G401 (cell line): ENCODE results near the gene C19orf81. TPM values are rescaled to one million over a fixed set of nuclear protein-coding genes. Genes with fewer than 3 reads are reported as not detected.

Experiments used
- DNase-seq: peaks from one replicate; pipeline ENCODE4 v3.0.0-alpha.2; 2015; ENCODE audit warnings: low spot score
- in situ Hi-C: cut with HindIII; loops from 2 replicates; pipeline ENCODE4 v1.10.0; 2016; ENCODE audit warnings: low sequenced_read_pairs, mixed read lengths
- total RNA-seq: library from RNA; depleted of rRNA; stranded (reverse); fragments of >200 nt; shearing (Covaris generic); gene quantifications from 2 replicates; pipeline ENCODE4 v1.2.3, GENCODE V29; 2014

Gene C19orf81
- total RNA-seq, 1 experiment from 2014 or later, result 10.0 TPM

- in situ Hi-C loops, result no loop called here
- DNase-seq, result no peak
Observed at GRCh38 chr19:50628146-50628545, 21.1 kb upstream of the C19orf81 start.

GRCh38 chr19:50628551-50628950 is 20.7 kb upstream of the C19orf81 start:
- in situ Hi-C loops, result no loop called here
- no peak for DNase-seq

GRCh38 chr19:50629194-50629593 is 20.1 kb upstream of the C19orf81 start:
- no peak for DNase-seq
- in situ Hi-C loops, result no loop called here

- in situ Hi-C loops, result no loop called here
- DNase-seq, result no peak
Observed at GRCh38 chr19:50629801-50630200, 19.4 kb upstream of the C19orf81 start.

- in situ Hi-C loops, result no loop called here
- no peak for DNase-seq
Observed at GRCh38 chr19:50632151-50632835, 17.0 kb upstream of the C19orf81 start.

- DNase-seq, result no peak
- in situ Hi-C loops, result no loop called here
Observed at GRCh38 chr19:50633359-50633758, 15.9 kb upstream of the C19orf81 start.

- DNase-seq, result no peak
- in situ Hi-C loops, result no loop called here
Observed at GRCh38 chr19:50633973-50634372, 15.3 kb upstream of the C19orf81 start.

- DNase-seq, result no peak
- in situ Hi-C loops, result no loop called here
Observed at GRCh38 chr19:50636317-50637085, 12.7 kb upstream of the C19orf81 start.

- in situ Hi-C loops, result no loop called here
Observed at GRCh38 chr19:50638600-50638999, 10.6 kb upstream of the C19orf81 start.

GRCh38 chr19:50639121-50640112 is 9.8 kb upstream of the C19orf81 start, which contains the start of gene SYT3:
SYT3 (minus strand) TSS chr19:50639881; CDS start chr19:50637411, 2,470 bp downstream.
- DNase-seq, result peak; percentile 92
- in situ Hi-C loops, result no loop called here

More at GRCh38 chr19:50638600-50638999, 10.6 kb upstream of the C19orf81 start:
- DNase-seq, result peak; percentile 38

- in situ Hi-C loops, result no loop called here
Observed at GRCh38 chr19:50640368-50640767, 8.9 kb upstream of the C19orf81 start.

GRCh38 chr19:50644315-50644915 is 4.8 kb upstream of the C19orf81 start:
- no peak for DNase-seq
- in situ Hi-C loops, result no loop called here

More at GRCh38 chr19:50640368-50640767, 8.9 kb upstream of the C19orf81 start:
- DNase-seq, result no peak

- no peak for DNase-seq
- in situ Hi-C loops, result no loop called here
Observed at GRCh38 chr19:50645107-50645506, 4.1 kb upstream of the C19orf81 start.

- in situ Hi-C loops, result no loop called here
- no peak for DNase-seq
Observed at GRCh38 chr19:50646074-50646807, 3.0 kb upstream of the C19orf81 start.

- DNase-seq, result no peak
- in situ Hi-C loops, result no loop called here
Observed at GRCh38 chr19:50647879-50648615, 1.2 kb upstream of the C19orf81 start.

- in situ Hi-C loops, result no loop called here
- DNase-seq, result no peak
Observed at GRCh38 chr19:50648659-50649058, 586 bp upstream of the C19orf81 start.

- no peak for DNase-seq
- in situ Hi-C loops, result no loop called here
Observed at GRCh38 chr19:50651174-50651573, 1.9 kb downstream of the C19orf81 start.

GRCh38 chr19:50652722-50653121 is 3.5 kb downstream of the C19orf81 start:
- DNase-seq, result no peak
- in situ Hi-C loops, result no loop called here
